NCI-H2029 treated with DMSO at 0.1 percent for 48 hours (cell line): ENCODE results near the gene ERICH4.
"Not testable (repeated sequence)": the region's sequence is repeated elsewhere in the genome, so short reads cannot be mapped to it uniquely, and the experiment has no call there.

ENCODE experiments used
- DNase-seq: peaks from one replicate; lab custom pipeline; 2025; lab: John Stamatoyannopoulos, UW

Gene ERICH4

GRCh38 chr19:41478875-41479756, 36.2 kb downstream of the ERICH4 start:
- no peak for DNase-seq

- no peak for DNase-seq
Measured at GRCh38 chr19:41479757-41480191, 36.8 kb downstream of the ERICH4 start.

GRCh38 chr19:41480336-41480735, 37.4 kb downstream of the ERICH4 start:
- no peak for DNase-seq

- DNase-seq, result no peak
Measured at GRCh38 chr19:41484822-41485221, 41.9 kb downstream of the ERICH4 start.

GRCh38 chr19:41486953-41487352, 44.0 kb downstream of the ERICH4 start:
- DNase-seq, result not testable (repeated sequence)

GRCh38 chr19:41492843-41493242, 49.9 kb downstream of the ERICH4 start:
- DNase-seq, result no peak
